GM12878 (cell line): ENCODE results near the gene NDNF. TPM values are rescaled to one million over a fixed set of nuclear protein-coding genes. Genes with fewer than 3 reads are reported as not detected.

Source experiments
- ATAC-seq: fragments of 200-7000 bp; cut with Tn5 transposase; 3 replicates; pipeline ENCODE4 v1.9.1; 2020; ENCODE audit warnings: mild to moderate bottlenecking, moderate library complexity
- BruUV-seq: library from RNA; stranded (reverse); fragments of 400-500 nt; replicated peaks from 2 replicates; lab custom pipeline; 2021; lab: Mats Ljungman, UMichigan
- CTCF ChIA-PET: fragments of 300-600 bp; sonication (Branson Sonifier 250); formaldehyde crosslinking; extraction: SDS; loops from one replicate; lab custom pipeline; 2021; ENCODE audit warnings: inconsistent platforms; lab: Yijun Ruan, JAX
- POLR2A ChIA-PET: fragments of 350-600 bp; formaldehyde crosslinking; extraction: SDS; loops from one replicate; lab custom pipeline; 2021; ENCODE audit warnings: inconsistent platforms; lab: Charles Lee
- RAD21 ChIA-PET: fragments of 300-600 bp; sonication (Branson Sonifier 250); formaldehyde crosslinking; loops from one replicate; lab custom pipeline; 2023; ENCODE audit warnings: antibody characterized with exemption; ENCODE audit not compliant: unreplicated experiment; lab: Charles Lee
- SMC1A ChIA-PET: fragments of 300-600 bp; sonication (Branson Sonifier 250); formaldehyde crosslinking; loops from one replicate; lab custom pipeline; 2023; ENCODE audit not compliant: unreplicated experiment, uncharacterized antibody; lab: Charles Lee
- DNase-seq: peaks from one replicate; pipeline ENCODE4 v3.0.0-alpha.2; 2011; ENCODE audit warnings: low read depth, low spot score
- FAIRE-seq: peaks from 3 replicates; lab custom pipeline; 2011; peaks lifted over from hg19 to GRCh38; lab: Jason Lieb, UNC
- H2AFZ ChIP-seq: 2 replicates; pipeline ENCODE4 v1.6.0; 2011; ENCODE audit warnings: low read depth, low read length, control low read depth; ENCODE audit not compliant: control insufficient read depth
- H3K27ac ChIP-seq: 2 replicates; pipeline ENCODE4 v1.5.1; 2011; ENCODE audit warnings: control low read depth; ENCODE audit not compliant: control insufficient read depth, insufficient read depth
- H3K27me3 ChIP-seq, 2 experiments: replicated peaks in 1 of 2; 2 replicates each; pipeline versions ENCODE4 v1.6.0 to v1.6.1; 2011; ENCODE audit warnings: low read length in 1 of 2; ENCODE audit not compliant: control insufficient read depth in 2 of 2, insufficient read depth in 2 of 2
- H3K36me3 ChIP-seq, 2 experiments: 2 replicates each; pipeline ENCODE4 v1.5.1; 2011; ENCODE audit warnings: low read length in 1 of 2; ENCODE audit not compliant: control insufficient read depth in 2 of 2, insufficient read depth in 2 of 2
- H3K4me1 ChIP-seq: 2 replicates; pipeline ENCODE4 v1.6.1; 2011; ENCODE audit warnings: mild to moderate bottlenecking, low read length, moderate library complexity, mixed read lengths; ENCODE audit not compliant: control insufficient read depth, insufficient read depth
- H3K4me2 ChIP-seq: 2 replicates; pipeline ENCODE4 v1.6.0; 2011; ENCODE audit warnings: control low read depth; ENCODE audit not compliant: control insufficient read depth, insufficient read depth
- H3K4me3 ChIP-seq: fragments of 200-600 bp; sonication (generic); 2 replicates; pipeline ENCODE4 v1.5.1; 2016
- H3K79me2 ChIP-seq: 2 replicates; pipeline ENCODE4 v1.6.0; 2011; ENCODE audit warnings: low read length; ENCODE audit not compliant: control insufficient read depth, insufficient read depth
- H3K9ac ChIP-seq: 2 replicates; pipeline ENCODE4 v1.8.0; 2011; ENCODE audit warnings: low read length, control low read depth, mixed read lengths; ENCODE audit not compliant: control insufficient read depth, insufficient read depth
- H3K9me3 ChIP-seq: replicated peaks from 3 replicates; pipeline ENCODE4 v1.5.1; 2011; ENCODE audit warnings: mild to moderate bottlenecking, low read length; ENCODE audit not compliant: control insufficient read depth, insufficient read depth
- H4K20me1 ChIP-seq: 2 replicates; pipeline ENCODE4 v1.6.0; 2011; ENCODE audit not compliant: control insufficient read depth, insufficient read depth
- CUX1 ChIP-seq: IDR thresholded peaks from 2 replicates; pipeline ENCODE4 v1.6.1; 2012; ENCODE audit warnings: improper control_type of control experiment, low read depth, low read length; ENCODE audit not compliant: insufficient replicate concordance
- FOXM1 ChIP-seq: IDR thresholded peaks from 2 replicates; pipeline ENCODE4 v1.6.1; 2012; ENCODE audit warnings: low read depth, mild to moderate bottlenecking, inconsistent platforms, low read length, moderate library complexity
- HDAC2 ChIP-seq: fragments of 200-600 bp; sonication (generic); IDR thresholded peaks from 2 replicates; pipeline ENCODE4 v1.6.1; 2017
- IKZF2 ChIP-seq, 2 experiments: fragments of 450-650 bp; IDR thresholded peaks; 2 replicates each; pipeline ENCODE4 v1.6.1; 2017; ENCODE audit warnings: mild to moderate bottlenecking in 2 of 2, moderate library complexity in 2 of 2
- NBN ChIP-seq: fragments of 450-650 bp; IDR thresholded peaks from 2 replicates; pipeline ENCODE4 v1.6.1; 2016
- NRF1 ChIP-seq: conservative IDR thresholded peaks from 2 replicates; pipeline ENCODE4 v1.6.1; 2011; ENCODE audit warnings: mild to moderate bottlenecking, low read depth, low read length, improper control_type of control experiment
- SPI1 ChIP-seq: IDR thresholded peaks from 2 replicates; pipeline ENCODE4 v1.6.1; 2011; ENCODE audit warnings: low read depth, mild to moderate bottlenecking, low read length, moderate library complexity, borderline replicate concordance; ENCODE audit not compliant: insufficient read depth
- ZNF384 ChIP-seq: IDR thresholded peaks from 2 replicates; pipeline ENCODE4 v1.6.1; 2012; ENCODE audit warnings: low read depth, mild to moderate bottlenecking, low read length, improper control_type of control experiment, borderline replicate concordance
- ZSCAN29 ChIP-seq: fragments of 450-650 bp; IDR thresholded peaks from 2 replicates; pipeline ENCODE4 v1.6.1; 2017; ENCODE audit warnings: mild to moderate bottlenecking, moderate library complexity
- WGBS: methylation state at CpG from one replicate; pipeline ENCODE4 v1.1.6; 2016; ENCODE audit warnings: low lambda C conversion rate; ENCODE audit not compliant: insufficient replicate concordance, insufficient coverage; ENCODE audit errors: missing lambda C conversion rate; 5-methylcytosine and 5-hydroxymethylcytosine counted together
- in situ Hi-C: fragments of 300-500 bp; cut with MboI; formaldehyde crosslinking; loops from 9 replicates; pipeline ENCODE4 v1.14.3; 2018; ENCODE audit warnings: mixed read lengths
- intact Hi-C: fragments of 100-400 bp; cut with micrococcal nuclease; formaldehyde crosslinking; loops from one replicate; pipeline ENCODE4 v1.14.2; 2022; ENCODE audit not compliant: unreplicated experiment
- polyA plus RNA-seq, 11 experiments: library from polyadenylated mRNA; depleted of rRNA in 4 of 11; unstranded in 6 of 11; stranded (reverse) in 5 of 11; fragments of >200 nt; fragmentation: Nextera tagmentation in 4 of 11; fragmentation: Illumina TruSeq in 1 of 11; extraction: Ambion mirVana in 4 of 11; extraction: Trizol in 1 of 11; gene quantifications; 1 replicate in 1 of 11; 2 replicates in 10 of 11; pipeline versions ENCODE4 v1.2.1 to v1.2.3, GENCODE V29; 2011 to 2016; ENCODE audit warnings: inconsistent platforms in 2 of 11, missing spikeins in 2 of 11, low read depth in 1 of 11
- total RNA-seq, 4 experiments: library from RNA; depleted of rRNA in 3 of 4; stranded (reverse); fragments of >200 nt in 3 of 4; fragmentation: Illumina TruSeq in 1 of 4; extraction: Trizol in 1 of 4; gene quantifications; 2 replicates each; pipeline versions ENCODE4 v1.2.1 to v1.2.3, GENCODE V29; 2013 to 2021

Gene NDNF
- total and polyA plus RNA-seq, 10 of the 15 experiments (the other 5 are each of a cell fraction or from before 2014, with no cell fraction given): 0.26 TPM; not detected in 9

GRCh38 chr4:121014544-121014943 lies 57.8 kb downstream of the NDNF start:
- no peaks in the 10 kb centered on the region for H3K36me3 ChIP-seq
- no peak for TF ChIP-seq FOXM1
- TF ChIP-seq IKZF2 (IDR thresholded peaks at IDR 0.05): no peak
- no peak for TF ChIP-seq HDAC2
- no peak for TF ChIP-seq NRF1
- TF ChIP-seq NBN: no peak
- TF ChIP-seq SPI1: no peak
- TF ChIP-seq ZNF384: no peak
- TF ChIP-seq, all 136 proteins: peak for 0
- no peak for FAIRE-seq
- H3K9me3 ChIP-seq: no peaks in the 10 kb centered on the region
- no peaks in the 10 kb centered on the region for H3K79me2 ChIP-seq
- ChIA-PET RAD21 (no interaction called here), SMC1A (interaction anchor here (1.8 kb wide), 1 partner anchor 10 kb away, joined by 3 read pairs; no protein-coding TSS in a partner anchor), POLR2A (no interaction called here), CTCF (no interaction called here)
- WGBS: 0% methylated on average over 1 of the region's 1 CpG
- no peak overlapping the region for H3K4me3 ChIP-seq
- no TSS peak for BruUV-seq
- ATAC-seq: no peak
- no peak overlapping the region for H3K27ac ChIP-seq
- no peak overlapping the region for H3K4me2 ChIP-seq
- no peak overlapping the region for H3K9ac ChIP-seq
- H3K4me1 ChIP-seq: no peaks in the 10 kb centered on the region
- intact Hi-C loops: no loop called here
- no peak overlapping the region for H2AFZ ChIP-seq
- no peaks in the 10 kb centered on the region for H3K27me3 ChIP-seq
- H4K20me1 ChIP-seq: no peaks in the 10 kb centered on the region
- DNase-seq: no peak
- in situ Hi-C loops: no loop called here

GRCh38 chr4:121011780-121012340 lies 60.5 kb downstream of the NDNF start:
- Histone ChIP-seq H3K79me2 (no peaks in the 10 kb centered on the region), H2AFZ (no peak overlapping the region), H3K36me3 (no peaks in the 10 kb centered on the region), H3K4me2 (no peak overlapping the region), H3K27ac (no peak overlapping the region), H3K9ac (no peak overlapping the region), H3K4me1 (no peaks in the 10 kb centered on the region), H3K9me3 (no peaks in the 10 kb centered on the region), H3K4me3 (no peak overlapping the region), H4K20me1 (no peaks in the 10 kb centered on the region), H3K27me3 (no peaks in the 10 kb centered on the region)
- DNase-seq (no peak), ATAC-seq (no peak), FAIRE-seq (no peak)
- RAD21 ChIA-PET: no interaction called here
- in situ Hi-C loops: no loop called here
- CTCF ChIA-PET: no interaction called here
- SMC1A ChIA-PET: interaction anchor here (0.8 kb wide), 1 partner anchor 195 kb away, joined by 3 read pairs; no protein-coding TSS in a partner anchor
- intact Hi-C loops: no loop called here
- no TSS peak for BruUV-seq
- WGBS: 0% methylated on average over 1 of the region's 1 CpG
- POLR2A ChIA-PET: no interaction called here
- TF ChIP-seq CUX1: no peak
- TF ChIP-seq ZSCAN29: no peak
